ENCODE data around the gene ZNFX1.

DNA sequence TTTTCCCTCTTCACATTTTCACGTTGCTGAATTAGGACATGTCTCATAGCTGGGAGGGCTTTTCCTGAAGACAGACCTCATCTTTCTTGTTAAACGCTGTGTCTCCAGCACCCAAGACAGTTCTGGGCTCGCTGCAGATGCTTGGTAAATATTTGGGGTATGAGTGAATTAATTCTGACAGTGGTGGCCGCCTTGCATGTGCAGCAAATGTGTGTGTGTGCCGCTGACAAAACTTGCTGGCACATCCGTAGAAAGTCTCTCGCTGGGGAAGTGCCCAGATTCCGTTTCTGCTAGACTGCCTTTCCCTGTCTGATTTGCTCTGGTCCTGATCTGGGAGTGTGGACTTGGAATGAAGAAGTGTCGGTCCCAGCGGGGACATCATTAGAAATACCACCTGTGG, 48.2 kb upstream of the ZNFX1 start:
- TF ChIP-seq, protein P1, sequence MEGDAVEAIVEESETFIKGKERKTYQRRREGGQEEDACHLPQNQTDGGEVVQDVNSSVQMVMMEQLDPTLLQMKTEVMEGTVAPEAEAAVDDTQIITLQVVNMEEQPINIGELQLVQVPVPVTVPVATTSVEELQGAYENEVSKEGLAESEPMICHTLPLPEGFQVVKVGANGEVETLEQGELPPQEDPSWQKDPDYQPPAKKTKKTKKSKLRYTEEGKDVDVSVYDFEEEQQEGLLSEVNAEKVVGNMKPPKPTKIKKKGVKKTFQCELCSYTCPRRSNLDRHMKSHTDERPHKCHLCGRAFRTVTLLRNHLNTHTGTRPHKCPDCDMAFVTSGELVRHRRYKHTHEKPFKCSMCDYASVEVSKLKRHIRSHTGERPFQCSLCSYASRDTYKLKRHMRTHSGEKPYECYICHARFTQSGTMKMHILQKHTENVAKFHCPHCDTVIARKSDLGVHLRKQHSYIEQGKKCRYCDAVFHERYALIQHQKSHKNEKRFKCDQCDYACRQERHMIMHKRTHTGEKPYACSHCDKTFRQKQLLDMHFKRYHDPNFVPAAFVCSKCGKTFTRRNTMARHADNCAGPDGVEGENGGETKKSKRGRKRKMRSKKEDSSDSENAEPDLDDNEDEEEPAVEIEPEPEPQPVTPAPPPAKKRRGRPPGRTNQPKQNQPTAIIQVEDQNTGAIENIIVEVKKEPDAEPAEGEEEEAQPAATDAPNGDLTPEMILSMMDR (IDR thresholded peaks at IDR 0.05) = no peak
- no peak for TF ChIP-seq FOXJ3 (CRISPR knock-in tag; IDR thresholded peaks at IDR 0.05)
- no peak for TF ChIP-seq POLR2AphosphoS5 (IDR thresholded peaks at IDR 0.05; ENCODE audit: low read depth, low read length)
- TF ChIP-seq, protein P2, sequence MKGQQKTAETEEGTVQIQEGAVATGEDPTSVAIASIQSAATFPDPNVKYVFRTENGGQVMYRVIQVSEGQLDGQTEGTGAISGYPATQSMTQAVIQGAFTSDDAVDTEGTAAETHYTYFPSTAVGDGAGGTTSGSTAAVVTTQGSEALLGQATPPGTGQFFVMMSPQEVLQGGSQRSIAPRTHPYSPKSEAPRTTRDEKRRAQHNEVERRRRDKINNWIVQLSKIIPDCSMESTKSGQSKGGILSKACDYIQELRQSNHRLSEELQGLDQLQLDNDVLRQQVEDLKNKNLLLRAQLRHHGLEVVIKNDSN (IDR thresholded peaks at IDR 0.05; ENCODE audit: borderline replicate concordance, low read depth) = no peak
- no peak for TF ChIP-seq JUND (IDR thresholded peaks at IDR 0.05)
- TF ChIP-seq GABPA (IDR thresholded peaks at IDR 0.05; ENCODE audit: low read depth) = no peak
- TF ChIP-seq EP300 (IDR thresholded peaks at IDR 0.05; ENCODE audit: borderline replicate concordance in 1 of 2, low read depth in 1 of 2, low read length in 1 of 2) = no peak
- no peak for TF ChIP-seq ELF1 (IDR thresholded peaks at IDR 0.05)
- no peak for TF ChIP-seq NRF1 (IDR thresholded peaks at IDR 0.05; ENCODE audit: low read depth, low read length)
- no peak for TF ChIP-seq YY1 (IDR thresholded peaks at IDR 0.05; ENCODE audit: low read depth)
- no peak for TF ChIP-seq CHD2 (IDR thresholded peaks at IDR 0.05; ENCODE audit: low read length, partially characterized antibody)
- no peak for TF ChIP-seq RCOR1 (IDR thresholded peaks at IDR 0.05; ENCODE audit: low read length)
- TF ChIP-seq RAD21 (IDR thresholded peaks at IDR 0.05; ENCODE audit: low read length) = no peak
- TF ChIP-seq, protein P3, sequence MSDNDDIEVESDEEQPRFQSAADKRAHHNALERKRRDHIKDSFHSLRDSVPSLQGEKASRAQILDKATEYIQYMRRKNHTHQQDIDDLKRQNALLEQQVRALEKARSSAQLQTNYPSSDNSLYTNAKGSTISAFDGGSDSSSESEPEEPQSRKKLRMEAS (IDR thresholded peaks at IDR 0.05; ENCODE audit: low read depth) = no peak; the same call in 1 of the 2 replicates
